NCI-H2196 treated with DMSO at 0.1 percent for 48 hours (cell line): ENCODE data around the gene RNPS1.
"Not testable (repeated sequence)": the region's sequence is repeated elsewhere in the genome, so short reads cannot be mapped to it uniquely, and the experiment has no call there.

Experiments used
- DNase-seq: peaks from one replicate; lab custom pipeline; 2025; ENCODE audit not compliant: unreplicated experiment; lab: John Stamatoyannopoulos, UW

The RNPS1 gene

GRCh38 chr16:2282866-2283555, 15.1 kb upstream of the RNPS1 start:
- DNase-seq, result no peak

- no peak for DNase-seq
Observed at GRCh38 chr16:2282262-2282661, 14.3 kb upstream of the RNPS1 start.

- no peak for DNase-seq
Observed at GRCh38 chr16:2280981-2281542, 13.1 kb upstream of the RNPS1 start.

- DNase-seq, result no peak
Observed at GRCh38 chr16:2280461-2280860, 12.5 kb upstream of the RNPS1 start.

GRCh38 chr16:2278956-2279800, 11.3 kb upstream of the RNPS1 start:
- no peak for DNase-seq

- no peak for DNase-seq
Observed at GRCh38 chr16:2278272-2278608, 10.3 kb upstream of the RNPS1 start.

- DNase-seq, result no peak
Observed at GRCh38 chr16:2277466-2278271, 9.7 kb upstream of the RNPS1 start.

GRCh38 chr16:2276368-2277195, 8.7 kb upstream of the RNPS1 start:
- DNase-seq, result no peak

GRCh38 chr16:2275476-2276367, 7.8 kb upstream of the RNPS1 start:
- DNase-seq, result no peak

GRCh38 chr16:2273931-2274330, 6.0 kb upstream of the RNPS1 start:
- DNase-seq, result no peak

- no peak for DNase-seq
Observed at GRCh38 chr16:2273484-2273883, 5.6 kb upstream of the RNPS1 start.

GRCh38 chr16:2271848-2272461, 4.0 kb upstream of the RNPS1 start:
- no peak for DNase-seq

GRCh38 chr16:2270588-2271470, 2.9 kb upstream of the RNPS1 start:
- no peak for DNase-seq

- no peak for DNase-seq
Observed at GRCh38 chr16:2270070-2270462, 2.1 kb upstream of the RNPS1 start.

GRCh38 chr16:2267505-2267912, 417 bp downstream of the RNPS1 start:
- DNase-seq, result not testable (repeated sequence)

GRCh38 chr16:2266887-2267286, 1.0 kb downstream of the RNPS1 start:
- not testable (repeated sequence) for DNase-seq

- DNase-seq, result not testable (repeated sequence)
Observed at GRCh38 chr16:2263026-2263425, 4.9 kb downstream of the RNPS1 start.

GRCh38 chr16:2260250-2260649, 7.7 kb downstream of the RNPS1 start:
- no peak for DNase-seq
